HG03469 (cell line): Measurements from ENCODE around the gene STK38L.
"Not testable (repeated sequence)": the region's sequence is repeated elsewhere in the genome, so short reads cannot be mapped to it uniquely, and the experiment has no call there.

Experiments
- ATAC-seq: cut with Tn5 transposase; IDR thresholded peaks from one replicate; pipeline ENCODE4 v1.9.1; 2021; ENCODE audit warnings: mild to moderate bottlenecking, moderate library complexity, moderate number of reproducible peaks; ENCODE audit not compliant: unreplicated experiment

Gene STK38L

DNA sequence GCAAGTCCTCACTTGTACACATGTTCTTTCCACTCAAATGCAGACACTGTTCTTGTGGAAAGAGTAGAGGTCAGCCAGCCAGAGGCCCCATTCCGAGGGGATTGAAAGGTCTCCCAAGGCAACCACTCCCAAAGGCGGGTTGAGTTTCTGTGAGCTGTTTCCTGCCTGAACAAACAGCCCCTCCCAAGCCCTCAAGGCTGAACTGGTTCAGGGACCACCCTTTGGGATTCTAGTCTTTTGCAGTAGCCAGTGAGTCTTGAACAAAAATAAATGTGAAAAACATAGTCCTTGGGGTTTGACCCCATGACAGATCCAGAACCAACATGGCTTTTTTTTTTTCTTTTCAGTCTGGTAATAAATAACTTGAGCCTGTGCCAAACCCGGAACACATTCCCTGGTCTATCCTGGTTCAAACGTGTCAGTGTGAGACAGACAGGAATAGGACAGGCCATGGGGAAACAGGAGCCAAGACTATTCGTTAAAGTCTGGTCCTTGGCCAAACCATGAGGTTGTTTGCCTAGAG, 17.6 kb upstream of the STK38L start:
- ATAC-seq: no peak

DNA sequence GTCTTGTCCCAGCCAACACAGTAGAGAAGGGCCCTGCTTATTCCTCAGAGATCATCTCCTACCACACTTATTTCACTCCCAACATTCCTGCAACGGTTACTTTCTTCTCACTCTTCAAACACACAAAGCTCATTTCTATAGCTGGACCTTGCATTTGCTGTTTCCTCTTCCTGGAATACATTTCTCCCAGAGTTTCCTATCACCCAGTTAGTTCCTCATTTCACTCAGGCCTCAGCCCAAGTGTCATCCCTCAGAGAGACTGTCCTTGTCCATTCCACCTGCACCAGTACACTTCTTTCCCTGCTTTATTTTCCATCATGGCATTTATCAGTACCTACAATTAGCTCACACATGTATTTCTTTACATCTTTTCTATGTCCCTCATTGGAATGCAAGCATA, 14.7 kb upstream of the STK38L start:
- ATAC-seq: no peak

DNA sequence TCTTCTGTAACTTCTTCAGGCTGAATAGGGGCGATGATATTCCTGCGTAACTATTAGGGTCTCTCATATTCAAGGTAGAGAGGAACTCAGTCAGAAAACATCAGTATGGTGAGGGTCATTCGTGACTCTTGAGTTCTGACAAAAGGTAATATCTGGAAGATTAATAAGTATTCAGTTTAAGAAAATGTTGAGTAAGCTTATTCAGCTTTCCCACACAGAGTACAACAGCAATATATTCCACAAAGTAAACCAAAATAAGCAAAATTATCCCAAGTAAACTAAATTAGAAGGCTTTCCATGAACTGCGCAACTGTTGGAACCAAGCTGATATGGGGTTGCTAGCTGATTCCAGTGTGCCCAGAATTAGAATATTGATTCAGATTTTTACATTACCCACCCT, 12.7 kb upstream of the STK38L start:
- ATAC-seq: not testable (repeated sequence)

DNA sequence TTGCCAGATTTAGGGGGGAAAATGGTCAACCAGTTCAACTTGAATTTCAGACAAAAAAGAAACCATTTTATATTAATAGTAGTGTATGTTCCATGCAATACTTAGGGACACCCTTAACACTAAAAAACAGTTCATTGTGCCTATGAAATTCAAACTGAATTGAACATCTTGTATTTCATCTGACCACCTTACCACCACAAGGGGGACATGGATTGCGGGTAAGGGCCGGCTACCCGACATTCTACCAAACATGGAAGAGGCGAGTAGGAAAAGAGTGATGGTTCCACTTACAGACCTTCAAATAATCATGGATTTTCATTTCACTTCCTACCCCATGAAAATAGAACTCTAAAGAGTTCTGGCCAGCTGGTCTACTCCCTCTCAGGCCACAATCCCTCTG, 10.3 kb upstream of the STK38L start:
- no peak for ATAC-seq

DNA sequence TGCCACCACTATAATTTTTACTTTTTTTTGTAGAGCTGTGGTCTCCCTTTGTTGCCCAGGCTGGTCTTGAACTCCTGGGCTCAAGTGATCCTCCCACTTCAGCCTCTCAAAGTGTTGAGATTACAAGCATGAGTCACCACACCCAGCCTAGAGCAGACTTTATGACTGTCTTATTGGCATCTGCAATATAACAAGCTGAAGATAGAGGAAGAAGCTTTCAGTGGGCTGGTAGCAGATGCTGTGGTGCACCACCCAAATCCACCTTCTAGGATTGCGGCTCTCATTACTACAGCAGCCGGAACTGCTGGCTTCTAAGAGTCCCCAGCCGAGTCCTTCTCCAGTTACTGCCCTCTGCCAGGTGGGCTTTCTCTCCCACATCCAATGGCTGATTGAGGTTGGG, 7.6 kb upstream of the STK38L start:
- no peak for ATAC-seq

DNA sequence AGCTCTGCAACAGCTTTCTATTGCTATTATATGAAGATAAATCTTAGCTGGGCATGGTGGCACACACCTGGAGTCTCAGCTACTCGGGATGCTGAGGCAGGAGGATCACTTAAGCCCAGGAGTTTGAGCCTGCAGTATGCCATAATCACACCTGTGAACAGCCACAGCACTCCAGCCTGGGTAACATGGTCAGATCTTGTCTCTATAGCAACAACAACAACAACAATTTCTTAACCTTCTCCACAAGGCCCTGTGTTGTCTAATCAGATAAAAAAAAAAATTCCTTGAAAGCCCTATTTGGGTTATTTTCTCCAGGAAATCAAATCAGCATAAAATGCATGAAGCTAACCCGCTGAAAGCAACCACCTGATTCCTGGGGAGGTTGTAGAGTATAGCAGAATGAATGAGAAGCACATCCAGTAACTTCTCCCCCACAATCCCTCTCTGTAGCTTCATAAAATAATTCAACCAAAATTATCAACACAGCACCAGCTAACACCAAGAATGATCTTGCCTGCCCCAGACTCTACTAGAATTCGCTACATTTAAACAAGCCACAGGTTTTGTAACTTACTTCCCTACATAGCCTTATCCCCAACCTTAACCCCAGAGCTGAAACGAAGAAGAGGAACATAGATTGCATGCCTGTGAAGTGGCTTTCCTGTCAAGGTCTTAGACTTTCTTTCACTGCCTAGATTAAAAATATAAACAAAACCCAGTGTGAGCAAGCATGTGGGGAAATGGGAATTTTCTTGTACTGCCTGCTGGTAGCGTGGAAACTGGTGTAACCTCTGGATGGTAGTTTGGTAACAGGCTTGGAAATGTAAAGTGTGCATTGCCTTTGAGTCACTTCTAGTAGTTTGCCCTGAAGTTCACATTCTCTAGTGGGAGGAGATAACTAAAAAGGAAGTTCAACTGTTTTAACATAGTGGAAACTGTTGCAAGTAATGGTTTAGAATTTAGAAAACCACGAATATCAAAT, 6.0 kb upstream of the STK38L start:
- peak; percentile 39 for ATAC-seq

DNA sequence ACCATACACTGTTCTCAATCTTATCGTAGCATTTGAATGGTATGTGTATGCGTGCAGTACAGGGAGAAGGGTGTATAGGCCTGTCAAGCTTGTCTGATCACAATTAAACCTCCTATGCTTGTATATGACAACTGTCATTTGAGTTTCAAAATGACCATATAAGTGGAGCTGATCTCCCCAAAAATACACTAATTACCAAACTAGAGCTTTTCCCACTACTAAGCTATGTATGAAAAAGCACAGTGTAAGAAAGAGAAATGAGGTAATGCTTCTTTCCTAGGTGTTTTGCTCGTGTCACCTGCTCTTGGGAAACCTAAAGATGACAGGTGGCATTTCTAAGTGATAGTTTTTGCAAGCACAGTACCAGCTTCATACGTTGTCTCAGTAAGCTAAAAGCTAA, 1.1 kb upstream of the STK38L start:
- no peak for ATAC-seq

DNA sequence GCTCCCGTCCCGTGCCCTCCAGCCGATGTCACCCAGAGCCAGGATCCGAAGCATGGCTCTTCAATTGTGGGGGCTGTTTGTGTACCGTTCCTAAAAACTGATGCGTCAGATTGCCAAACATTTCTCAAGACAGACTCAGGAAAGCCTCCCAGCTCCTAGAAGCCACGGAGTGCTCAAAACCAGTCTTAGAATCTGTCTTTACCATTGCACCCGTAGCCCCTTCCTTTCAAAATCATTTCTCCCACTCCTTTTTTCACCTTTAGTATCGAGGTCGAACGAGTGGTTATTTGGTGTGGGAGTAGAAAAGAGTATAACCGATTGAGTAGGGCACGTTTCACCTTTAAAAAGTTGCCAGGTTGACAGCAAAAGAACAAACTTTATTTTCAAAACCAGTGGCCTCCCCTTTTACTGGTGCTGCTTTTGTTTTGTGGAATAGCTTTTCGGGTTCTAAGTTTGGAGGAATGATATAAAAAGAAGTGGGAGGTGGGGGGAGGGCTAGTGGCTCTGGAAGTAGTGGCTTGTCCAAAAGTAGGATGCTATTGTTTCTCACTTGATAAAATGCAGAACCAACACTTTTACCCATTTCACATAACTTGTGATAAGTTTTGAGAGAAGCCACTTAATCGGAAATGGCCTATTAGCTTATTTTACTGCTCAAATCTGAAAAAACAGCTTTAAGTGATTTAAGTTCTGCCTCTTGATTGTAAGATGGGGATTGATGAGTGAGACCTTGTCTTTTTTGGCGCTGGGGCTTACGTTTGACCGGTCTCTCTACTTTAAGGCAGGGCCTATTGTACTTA, 803 bp downstream of the STK38L start:
- no peak for ATAC-seq

DNA sequence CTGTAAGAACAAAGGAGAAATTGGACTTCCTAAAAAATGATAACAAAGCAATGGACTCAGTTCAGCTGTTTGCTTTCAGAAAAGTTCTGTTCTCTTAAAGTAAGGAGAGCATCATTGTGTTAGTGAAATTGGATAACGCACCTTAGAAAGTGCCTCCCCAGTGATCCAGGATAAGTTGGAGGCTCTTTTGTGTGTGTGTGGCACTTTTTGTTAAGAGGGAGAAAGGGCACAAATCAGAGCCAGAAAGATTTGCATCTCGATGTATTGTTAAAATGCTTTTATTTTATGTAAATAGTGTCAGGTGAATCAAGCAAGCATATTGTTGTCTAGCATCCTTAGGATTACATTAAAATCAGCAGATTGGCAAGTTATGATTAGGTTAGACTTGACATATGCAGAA, 2.1 kb downstream of the STK38L start:
- ATAC-seq: no peak

DNA sequence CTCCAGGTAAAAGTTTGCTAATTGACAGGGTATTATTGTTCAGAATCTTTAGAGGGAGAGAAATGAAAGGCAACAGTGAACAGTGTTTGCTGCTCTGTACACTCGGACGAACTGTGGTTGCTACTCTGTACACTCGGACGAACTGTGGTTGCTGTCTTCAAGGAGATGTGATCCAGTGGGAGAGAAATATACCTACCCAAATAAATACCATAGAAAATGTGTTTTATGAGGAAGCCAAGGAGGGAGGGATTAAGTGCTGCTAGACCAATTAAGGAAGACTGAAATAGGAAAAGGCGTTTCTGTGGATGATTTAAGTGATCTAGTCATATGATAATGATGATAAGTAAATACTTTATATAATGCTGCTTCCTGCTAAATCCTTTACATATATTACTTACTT, 2.7 kb downstream of the STK38L start:
- no peak for ATAC-seq

DNA sequence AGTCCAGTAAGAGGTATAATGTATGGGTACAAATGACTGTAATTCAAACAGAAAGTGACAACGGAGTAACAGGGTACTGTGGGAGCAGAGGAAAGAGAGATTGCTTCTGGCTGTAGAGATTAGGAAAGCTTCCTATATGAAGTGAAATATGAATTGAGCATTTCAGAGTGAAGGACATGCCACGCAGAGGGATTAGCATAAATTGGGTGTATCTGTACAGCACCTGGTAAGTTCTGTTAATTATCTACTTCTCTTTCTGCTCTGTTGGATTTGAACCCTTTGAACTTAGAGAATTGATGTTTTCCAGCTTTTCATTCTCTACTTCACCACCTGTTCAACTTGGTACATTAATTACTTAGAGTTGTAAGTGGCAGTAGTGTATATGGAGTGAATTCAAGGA, 8.8 kb downstream of the STK38L start:
- ATAC-seq: no peak

DNA sequence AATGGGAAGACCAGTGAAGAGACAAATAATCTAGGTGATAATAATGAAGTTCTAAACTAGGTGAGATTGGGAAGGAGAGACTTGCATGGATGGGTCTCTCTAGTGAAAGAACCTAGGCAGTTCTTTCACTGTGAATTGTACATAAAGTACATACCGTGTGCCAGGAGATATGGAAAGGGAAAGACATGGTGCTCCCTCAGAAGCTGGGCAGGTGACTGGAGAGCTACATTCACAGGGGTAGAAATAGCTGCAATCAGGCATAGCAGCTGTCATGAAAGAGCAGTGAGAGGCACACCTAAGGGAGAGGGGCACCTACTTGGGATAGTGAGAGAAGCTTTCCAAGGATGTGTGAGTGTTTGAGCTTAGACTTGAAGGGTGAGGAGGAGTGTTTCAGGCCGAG, 9.3 kb downstream of the STK38L start:
- ATAC-seq: no peak

DNA sequence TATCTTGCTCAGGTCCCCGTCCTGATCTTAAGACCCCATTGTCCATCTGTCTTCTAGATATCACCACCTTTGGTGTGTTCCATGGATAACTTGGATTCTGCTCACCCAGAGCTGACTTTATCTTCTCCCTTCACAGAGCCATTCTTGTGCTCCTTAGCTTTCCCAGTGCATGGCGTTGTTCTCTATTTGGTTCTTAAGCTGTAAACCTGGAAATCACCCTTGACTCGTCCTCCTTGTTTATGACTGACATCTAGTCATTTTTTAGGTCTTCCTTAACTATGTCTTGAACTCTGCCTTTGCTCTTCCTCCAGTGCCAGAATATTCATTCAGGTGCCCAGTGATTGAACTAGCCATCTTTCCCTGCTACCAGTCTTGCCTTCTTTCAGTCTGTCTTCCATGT, 11.7 kb downstream of the STK38L start:
- no peak for ATAC-seq

DNA sequence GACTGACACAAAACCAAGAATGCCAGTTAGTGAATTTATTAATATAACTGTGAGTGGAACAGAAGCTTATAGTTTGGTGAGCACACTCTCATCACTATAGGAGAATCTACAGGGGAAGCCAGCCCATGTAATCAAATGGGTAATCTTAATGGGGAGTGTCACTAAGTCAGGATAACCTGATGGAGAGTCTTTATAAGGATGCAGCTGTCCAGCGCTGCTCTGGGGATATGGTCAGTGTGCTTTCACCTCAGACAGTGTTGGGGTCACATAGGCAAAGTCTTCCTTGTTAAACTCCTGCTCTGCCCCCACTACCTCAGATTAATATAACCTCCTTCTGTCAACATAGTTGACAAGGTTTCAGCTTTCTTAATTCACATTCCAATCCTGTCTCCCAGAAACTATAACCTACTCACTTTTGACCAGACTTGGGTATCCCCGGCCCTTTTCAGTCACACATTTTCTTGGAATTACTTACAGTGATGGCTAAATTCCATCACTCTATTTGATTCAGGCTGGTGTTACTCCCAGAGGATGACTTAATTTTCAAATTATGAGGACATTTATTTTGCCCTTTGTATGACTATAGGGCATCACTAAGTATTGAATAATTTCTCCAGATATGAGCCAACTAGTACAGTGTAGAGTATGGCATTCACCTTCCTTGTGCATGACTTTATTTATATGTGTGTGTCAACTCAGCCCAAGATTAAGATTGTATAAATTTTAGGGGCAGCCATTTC, 13.2 kb downstream of the STK38L start:
- ATAC-seq: no peak

DNA sequence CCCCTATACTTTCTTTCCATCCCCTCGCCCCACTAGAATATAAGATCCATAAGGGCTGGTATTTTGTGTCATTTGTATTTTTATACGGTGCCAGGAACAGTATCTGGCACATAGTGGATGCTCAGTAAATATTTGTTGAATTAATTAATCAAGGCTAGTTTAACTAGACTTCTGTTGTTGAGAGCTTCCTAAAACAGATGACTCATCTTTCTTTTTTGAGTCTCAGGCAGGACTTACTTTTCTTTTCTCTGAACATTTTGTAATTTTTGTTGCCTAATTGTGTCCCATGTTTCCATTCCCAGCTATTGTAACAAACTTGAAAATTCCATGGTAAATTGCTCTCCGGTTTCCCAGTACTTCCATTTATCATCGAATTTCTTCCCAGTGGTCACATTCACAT, 16.7 kb downstream of the STK38L start:
- ATAC-seq: no peak

DNA sequence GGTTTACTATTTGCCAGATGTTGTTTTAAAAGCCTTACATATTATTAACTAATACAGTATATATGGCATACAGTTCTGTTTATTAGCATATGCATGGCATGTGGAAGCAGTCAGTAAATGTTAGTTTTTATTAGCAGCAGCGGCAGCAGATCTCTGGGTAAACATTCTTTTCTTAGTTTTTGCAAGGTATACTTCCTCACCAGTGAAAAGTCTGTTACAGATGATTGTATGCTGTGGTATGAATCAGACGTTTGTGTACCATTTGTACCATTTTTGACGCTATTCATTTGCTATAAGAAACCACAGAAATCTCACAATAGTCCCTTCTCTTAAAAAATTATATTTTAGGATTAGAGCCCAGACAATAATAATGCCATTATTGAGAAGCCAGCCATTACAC, 17.8 kb downstream of the STK38L start:
- ATAC-seq: no peak

DNA sequence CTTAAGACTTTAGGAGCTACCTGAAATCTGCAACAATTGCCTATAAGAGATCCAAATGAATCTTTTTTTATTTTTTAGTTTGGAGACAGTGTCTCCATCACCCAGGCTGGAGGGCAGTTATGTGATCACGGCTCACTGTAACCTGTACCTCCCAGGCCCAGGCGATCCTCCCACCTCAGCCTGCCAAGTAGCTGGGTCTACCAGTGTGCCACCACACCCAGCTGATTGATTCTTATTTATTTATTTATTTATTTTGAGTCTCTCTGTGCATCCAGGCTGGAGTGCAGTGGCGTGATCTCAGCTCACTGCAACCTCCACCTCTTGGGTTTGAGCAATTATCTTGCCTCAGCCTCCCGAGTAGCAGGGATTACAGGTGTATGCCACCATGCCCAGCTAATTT, 26.1 kb downstream of the STK38L start:
- ATAC-seq: no peak

DNA sequence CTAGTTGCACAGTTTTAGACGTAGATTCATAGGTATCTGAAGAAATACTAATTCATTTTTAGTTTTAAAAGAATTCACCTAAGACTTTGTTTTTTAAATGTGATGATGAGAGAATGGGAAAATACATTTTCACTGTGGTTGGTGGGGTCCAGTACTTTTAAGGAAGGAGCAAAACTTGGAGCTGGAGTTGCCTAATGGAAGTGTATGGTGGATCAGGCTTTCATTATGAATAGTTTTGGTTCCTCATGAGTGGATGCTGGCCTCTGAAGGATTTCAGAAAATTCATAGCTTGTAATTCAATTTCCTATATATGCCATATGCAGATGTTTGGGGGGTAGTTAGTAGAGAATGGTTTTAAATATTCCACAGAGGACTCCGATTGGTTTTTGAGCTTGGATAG, 27.1 kb downstream of the STK38L start:
- no peak for ATAC-seq

DNA sequence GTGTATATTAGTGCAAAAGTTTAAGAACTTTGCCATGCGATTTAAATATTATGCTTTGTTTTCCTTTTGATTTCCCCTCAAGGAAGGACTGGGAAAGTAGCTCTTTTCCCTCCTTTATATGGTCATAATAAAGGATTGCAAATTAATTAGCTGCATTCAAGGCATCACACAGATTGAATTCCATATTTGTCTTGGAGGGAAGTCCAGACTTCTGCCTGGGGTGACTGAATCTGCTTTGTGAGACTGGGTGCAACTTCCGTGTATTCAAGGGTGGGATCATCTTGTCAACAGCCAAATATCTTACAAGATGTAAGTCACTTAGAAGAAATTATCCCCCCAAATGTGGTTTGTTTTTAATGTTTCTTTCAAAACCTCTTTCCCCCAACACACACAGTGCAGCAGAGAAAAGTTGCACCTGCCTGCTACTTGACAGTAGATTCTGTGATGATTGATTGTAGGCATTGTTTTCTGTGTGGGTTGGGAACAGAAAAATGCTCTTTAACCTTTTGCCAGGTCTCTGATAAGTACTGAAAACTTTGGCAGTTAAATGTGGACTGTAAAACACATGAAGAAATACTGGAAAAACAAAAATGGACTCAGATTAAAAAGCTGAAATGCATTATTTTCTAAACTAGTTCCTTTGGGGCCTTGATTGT, 28.4 kb downstream of the STK38L start:
- no peak for ATAC-seq

DNA sequence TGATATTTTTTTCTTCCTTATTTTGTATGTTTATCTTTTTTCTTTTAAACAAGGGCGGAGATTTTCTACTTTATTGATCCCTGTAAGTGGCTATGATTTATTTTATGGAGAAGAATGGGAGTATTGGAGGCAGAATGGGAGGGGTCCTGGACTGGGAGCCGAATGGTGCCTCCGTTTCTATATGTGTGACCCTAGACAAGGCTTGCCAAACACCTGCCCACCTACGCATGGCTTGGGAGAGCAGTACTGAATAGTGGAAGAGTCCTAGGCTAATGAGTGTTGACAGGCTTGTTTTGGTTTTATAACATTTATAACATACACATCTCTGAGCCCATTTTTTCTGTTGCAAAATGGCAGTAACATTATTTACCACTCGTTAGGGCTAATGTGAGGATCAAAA, 29.0 kb downstream of the STK38L start:
- no peak for ATAC-seq

DNA sequence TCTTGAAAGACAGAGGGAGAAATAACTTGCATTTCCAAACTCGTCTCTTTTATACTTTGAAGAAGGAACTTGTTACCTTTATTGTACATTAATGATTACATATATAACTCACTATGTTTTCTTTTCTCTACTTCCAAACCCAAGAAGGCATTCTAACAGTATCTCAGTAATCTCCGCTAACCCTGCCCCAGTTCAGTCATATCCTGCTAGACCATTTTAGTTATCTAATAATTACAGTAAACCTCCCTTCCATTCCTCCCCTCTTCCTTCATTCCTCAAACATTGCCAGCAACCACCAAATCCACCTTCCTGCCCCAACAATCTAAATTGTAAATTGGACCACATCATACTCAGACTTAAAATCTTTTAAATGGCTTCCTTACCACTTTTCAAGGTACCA, 30.6 kb downstream of the STK38L start:
- no peak for ATAC-seq
